HG03354 (cell line): ENCODE results near the gene ENPP6.

Experiments used
- ATAC-seq: cut with Tn5 transposase; IDR thresholded peaks from one replicate; pipeline ENCODE4 v1.9.1; 2021; ENCODE audit warnings: mild to moderate bottlenecking; ENCODE audit not compliant: unreplicated experiment, poor library complexity, severe bottlenecking

The ENPP6 gene

GRCh38 chr4:184114431-184114830 is 103.2 kb downstream of the ENPP6 start:
- ATAC-seq, result no peak

- no peak for ATAC-seq
These were observed 105.6 kb downstream of the ENPP6 start for GRCh38 chr4:184112006-184112550.

GRCh38 chr4:184111233-184111832 is 106.3 kb downstream of the ENPP6 start:
- ATAC-seq, result no peak

- ATAC-seq, result no peak
These were observed 107.0 kb downstream of the ENPP6 start for GRCh38 chr4:184110452-184111224.

- ATAC-seq, result no peak
These were observed 109.6 kb downstream of the ENPP6 start for GRCh38 chr4:184108006-184108501.

GRCh38 chr4:184104419-184105101 is 113.1 kb downstream of the ENPP6 start:
- ATAC-seq, result peak; percentile 49

- no peak for ATAC-seq
These were observed 114.0 kb downstream of the ENPP6 start for GRCh38 chr4:184103527-184104264.

- ATAC-seq, result no peak
These were observed 114.7 kb downstream of the ENPP6 start for GRCh38 chr4:184102927-184103326.

GRCh38 chr4:184102488-184102887 is 115.2 kb downstream of the ENPP6 start:
- no peak for ATAC-seq

GRCh38 chr4:184101711-184102110 is 116.0 kb downstream of the ENPP6 start:
- ATAC-seq, result no peak

- peak; percentile 74 for ATAC-seq
These were observed 117.3 kb downstream of the ENPP6 start for GRCh38 chr4:184100297-184100885.

GRCh38 chr4:184099535-184099966 is 118.1 kb downstream of the ENPP6 start:
- no peak for ATAC-seq

- ATAC-seq, result no peak
These were observed 118.7 kb downstream of the ENPP6 start for GRCh38 chr4:184099000-184099399.

GRCh38 chr4:184097815-184098214 is 119.9 kb downstream of the ENPP6 start:
- no peak for ATAC-seq

GRCh38 chr4:184097241-184097605 is 120.5 kb downstream of the ENPP6 start:
- ATAC-seq, result no peak

- no peak for ATAC-seq
These were observed 121.0 kb downstream of the ENPP6 start for GRCh38 chr4:184096561-184097240.

GRCh38 chr4:184094532-184095159 is 123.0 kb downstream of the ENPP6 start:
- ATAC-seq, result no peak

GRCh38 chr4:184091986-184092385 is 125.7 kb downstream of the ENPP6 start:
- ATAC-seq, result no peak
